ENCODE measurements around the gene AGAP1. TPM values are rescaled to one million over a fixed set of nuclear protein-coding genes. Genes with fewer than 3 reads are reported as not detected.

The AGAP1 gene
- total RNA-seq, 1 experiment from 2014 or later: 25.8 TPM

- H3K9me3 ChIP-seq (ENCODE audit: control insufficient read depth, low read depth, low read length): no peaks in the 10 kb centered on the region
- TF ChIP-seq CTCF (conservative IDR thresholded peaks at IDR 0.05): no peak
- no peak overlapping the region for H3K56ac ChIP-seq (ENCODE audit: insufficient read length, low read depth, low read length)
- no peaks in the 10 kb centered on the region for H3K27me3 Mint-ChIP-seq (ENCODE audit: low read depth)
- H4K91ac ChIP-seq (ENCODE audit: insufficient read length, low read depth, low read length): no peak overlapping the region
- H2BK12ac ChIP-seq (ENCODE audit: insufficient read length, low read depth, low read length): no peak overlapping the region
- H2AK5ac ChIP-seq (ENCODE audit: insufficient read length, low read length): no peak overlapping the region
- no peak overlapping the region for H3T11ph ChIP-seq (ENCODE audit: low read length)
- H4K8ac ChIP-seq (replicated peaks; ENCODE audit: insufficient read length, low read depth, low read length): no peak overlapping the region
- no peak overlapping the region for H2BK120ac ChIP-seq (ENCODE audit: low read depth, low read length, poor library complexity, severe bottlenecking)
- H3K9me3 Mint-ChIP-seq: no peaks in the 10 kb centered on the region
- no peak overlapping the region for H3K4me2 ChIP-seq (ENCODE audit: insufficient read depth, insufficient read length, low read length)
- H3K79me1 ChIP-seq (ENCODE audit: insufficient read depth, low read depth, low read length, poor library complexity, severe bottlenecking): peaks cover 10% of the 10 kb centered on the region
- no peak overlapping the region for H3K9ac ChIP-seq (ENCODE audit: extremely low read depth, insufficient read length, low read length)
- H3K27me3 ChIP-seq (ENCODE audit: insufficient read depth, low read length): no peaks in the 10 kb centered on the region
- H3K27ac ChIP-seq (ENCODE audit: insufficient read length, low read depth, low read length): no peak overlapping the region
- H4K20me1 ChIP-seq (ENCODE audit: control insufficient read depth, insufficient read depth, insufficient read length): no peaks in the 10 kb centered on the region
- H3K79me2 ChIP-seq (ENCODE audit: insufficient read depth, low read length): peaks cover 8% of the 10 kb centered on the region
- no peak overlapping the region for H3K23ac ChIP-seq (ENCODE audit: insufficient read length, low read depth, low read length)
- no peak overlapping the region for H3K14ac ChIP-seq (ENCODE audit: insufficient read depth, low read length)
- no peak overlapping the region for H2BK5ac ChIP-seq (ENCODE audit: insufficient read length, low read length)
- H3K4me3 Mint-ChIP-seq: no peak overlapping the region
- no peaks in the 10 kb centered on the region; a peak in 1 of 7 replicates for H3K36me3 Mint-ChIP-seq (ENCODE audit: insufficient read depth in 1 of 3, low read depth in 3 of 3)
- no peak overlapping the region for H3K4ac ChIP-seq (ENCODE audit: low read depth, low read length)
- peak overlapping the region in 2 of 3 experiments; percentile 19 to 35; a peak in 1 of 7 replicates for H3K27ac Mint-ChIP-seq
- no peak overlapping the region for H2BK20ac ChIP-seq (ENCODE audit: low read depth, low read length, poor library complexity, severe bottlenecking)
- H3K18ac ChIP-seq (ENCODE audit: insufficient read length, low read depth, low read length): no peak overlapping the region
- DNase-seq: no peak
- no peak overlapping the region for H2BK15ac ChIP-seq (ENCODE audit: low read depth, low read length)
- H2AFZ ChIP-seq (ENCODE audit: low read length): no peak overlapping the region
- WGBS (ENCODE audit: extremely low coverage, insufficient read length, low lambda C conversion rate): no CpG with 5 or more reads among the region's 7 CpGs
- H3K4me1 Mint-ChIP-seq: peaks cover 13 to 19% of the 10 kb centered on the region in 2 experiments
- H3K4me1 ChIP-seq (ENCODE audit: insufficient read depth, low read length): no peaks in the 10 kb centered on the region; the same call in 1 of the 2 replicates
- H4K5ac ChIP-seq (ENCODE audit: insufficient read length, low read depth, low read length): no peak overlapping the region
- no peaks in the 10 kb centered on the region for H3K23me2 ChIP-seq (ENCODE audit: insufficient read length, low read depth, low read length, poor library complexity, severe bottlenecking)
These were observed 117.9 kb downstream of the AGAP1 start for GRCh38 chr2:235611756-235612155.

All from H9 (cell line).